Endothelial cell of umbilical vein (primary cell): ENCODE data around the gene CNTFR. TPM values are rescaled to one million over a fixed set of nuclear protein-coding genes. Genes with fewer than 3 reads are reported as not detected.

Experiments
- BruUV-seq: library from RNA; stranded (reverse); fragments of 400-500 nt; replicated peaks from 2 replicates; lab custom pipeline; 2021; lab: Mats Ljungman, UMichigan
- CTCF ChIA-PET: fragments of 300-600, 350-600 bp; sonication (Branson Sonifier 250); formaldehyde crosslinking; loops from one replicate; lab custom pipeline; 2021; ENCODE audit warnings: antibody characterized with exemption, inconsistent platforms; lab: Charles Lee
- POLR2A ChIA-PET: fragments of 300-600, 350-600 bp; sonication (Branson Sonifier 250); formaldehyde crosslinking; loops from one replicate; lab custom pipeline; 2021; ENCODE audit warnings: antibody characterized with exemption, inconsistent platforms; lab: Charles Lee
- DNase-seq: peaks from one replicate; pipeline ENCODE4 v3.0.0-alpha.2; 2011; ENCODE audit warnings: low read depth, low spot score
- FAIRE-seq: peaks from 2 replicates; lab custom pipeline; 2011; peaks lifted over from hg19 to GRCh38; lab: Jason Lieb, UNC
- H2AFZ ChIP-seq: 2 replicates; pipeline ENCODE4 v1.6.0; 2012; ENCODE audit warnings: low read depth, low read length, control low read depth, inconsistent platforms
- H3K27ac ChIP-seq: 2 replicates; pipeline ENCODE4 v1.5.1; 2011; ENCODE audit warnings: low read depth, mild to moderate bottlenecking, control low read depth, low read length, moderate library complexity; ENCODE audit not compliant: insufficient read depth
- H3K27me3 ChIP-seq, 2 experiments: 2 replicates each; pipeline versions ENCODE4 v1.6.0 to v1.6.1; 2011; ENCODE audit warnings: low read length in 2 of 2, mixed read lengths in 1 of 2; ENCODE audit not compliant: control insufficient read depth in 2 of 2, insufficient read depth in 2 of 2
- H3K36me3 ChIP-seq, 2 experiments: 2 replicates in 1 of 2; 3 replicates in 1 of 2; pipeline ENCODE4 v1.5.1; 2011; ENCODE audit warnings: low read length in 2 of 2, mild to moderate bottlenecking in 1 of 2, moderate library complexity in 1 of 2; ENCODE audit not compliant: control insufficient read depth in 2 of 2, insufficient read depth in 2 of 2; ENCODE audit errors: extremely low read depth in 1 of 2
- H3K4me1 ChIP-seq: 3 replicates; pipeline ENCODE4 v1.5.1; 2011; ENCODE audit warnings: mild to moderate bottlenecking, low read length; ENCODE audit not compliant: control insufficient read depth, insufficient read depth; ENCODE audit errors: extremely low read depth
- H3K4me2 ChIP-seq: 2 replicates; pipeline ENCODE4 v1.6.1; 2011; ENCODE audit warnings: low read length, control low read depth, mixed read lengths; ENCODE audit not compliant: insufficient read depth
- H3K4me3 ChIP-seq, 3 experiments: fragments of 200-600 bp in 1 of 3; sonication (generic), shearing (Covaris generic) in 1 of 3; replicated peaks in 1 of 3; 2 replicates each; pipeline ENCODE4 v1.5.1; 2011 to 2016; ENCODE audit warnings: control low read depth in 3 of 3, low read length in 3 of 3, mild to moderate bottlenecking in 2 of 3, inconsistent platforms in 1 of 3, low read depth in 1 of 3, moderate library complexity in 1 of 3; ENCODE audit not compliant: insufficient read depth in 1 of 3
- H3K79me2 ChIP-seq: 2 replicates; pipeline ENCODE4 v1.6.0; 2012; ENCODE audit warnings: low read length, inconsistent platforms; ENCODE audit not compliant: control insufficient read depth, insufficient read depth
- H3K9ac ChIP-seq: replicated peaks from 2 replicates; pipeline ENCODE3; 2011; ENCODE audit warnings: low read length, control low read depth; ENCODE audit not compliant: insufficient read depth; ENCODE audit errors: extremely low read depth
- H3K9me1 ChIP-seq: replicated peaks from 3 replicates; pipeline ENCODE4 v1.6.0; 2011; ENCODE audit warnings: mild to moderate bottlenecking, low read length; ENCODE audit not compliant: control insufficient read depth, insufficient read depth; ENCODE audit errors: extremely low read depth
- H3K9me3 ChIP-seq: replicated peaks from 2 replicates; pipeline ENCODE4 v1.5.1; 2012; ENCODE audit warnings: low read length, inconsistent platforms; ENCODE audit not compliant: control insufficient read depth, insufficient read depth
- H4K20me1 ChIP-seq: replicated peaks from 2 replicates; pipeline ENCODE3; 2011; ENCODE audit warnings: mild to moderate bottlenecking, low read length; ENCODE audit not compliant: control insufficient read depth, insufficient read depth; ENCODE audit errors: extremely low read depth
- CTCF ChIP-seq, 2 donors: IDR thresholded peaks; 1 replicate in 1 of 2; 2 replicates in 1 of 2; pipeline ENCODE4 v1.5.1; 2011; ENCODE audit warnings: low read length in 2 of 2, mild to moderate bottlenecking in 2 of 2, moderate library complexity in 2 of 2, control low read depth in 1 of 2, inconsistent platforms in 1 of 2, low read depth in 1 of 2; ENCODE audit not compliant: insufficient read depth in 1 of 2; ENCODE audit errors: extremely low read depth in 1 of 2
- EZH2 ChIP-seq: IDR thresholded peaks from 2 replicates; pipeline ENCODE4 v1.6.1; 2012; ENCODE audit warnings: borderline replicate concordance, low read depth, mild to moderate bottlenecking, moderate library complexity, low read length, inconsistent platforms; ENCODE audit not compliant: severe bottlenecking
- FOS ChIP-seq: IDR thresholded peaks from 2 replicates; pipeline ENCODE4 v1.6.1; 2011; ENCODE audit warnings: mild to moderate bottlenecking, low read length, moderate library complexity, borderline replicate concordance; ENCODE audit not compliant: insufficient read depth
- GATA2 ChIP-seq: IDR thresholded peaks from 2 replicates; pipeline ENCODE4 v1.7.0; 2011; ENCODE audit warnings: low read depth, mild to moderate bottlenecking, moderate library complexity, mixed read lengths, low read length; ENCODE audit not compliant: insufficient read length, insufficient read depth
- JUN ChIP-seq: IDR thresholded peaks from 2 replicates; pipeline ENCODE4 v1.6.1; 2011; ENCODE audit warnings: borderline replicate concordance, low read depth; ENCODE audit not compliant: insufficient read length, insufficient read depth
- MYC ChIP-seq: IDR thresholded peaks from one replicate; pipeline ENCODE4 v1.6.1; 2011; ENCODE audit warnings: mild to moderate bottlenecking, low read depth, low read length
- POLR2A ChIP-seq: IDR thresholded peaks from 2 replicates; pipeline ENCODE4 v1.6.1; 2012; ENCODE audit warnings: low read depth, mild to moderate bottlenecking, control low read depth, low read length
- POLR2AphosphoS5 ChIP-seq: IDR thresholded peaks from 2 replicates; pipeline ENCODE4 v1.6.1; 2012; ENCODE audit warnings: low read depth, mild to moderate bottlenecking, control low read depth, low read length, moderate library complexity; ENCODE audit not compliant: insufficient read depth
- dilution Hi-C: fragments of 300-500 bp; cut with MboI; formaldehyde crosslinking; loops from one replicate; pipeline ENCODE4 v1.15.0; 2019; ENCODE audit warnings: low sequenced_read_pairs; ENCODE audit not compliant: extremely low pct_ligation_motif_present
- intact Hi-C: fragments of 100-400 bp; cut with micrococcal nuclease; formaldehyde crosslinking; loops from one replicate; pipeline ENCODE4 v1.10.0; 2022
- polyA plus RNA-seq, 4 experiments: library from polyadenylated mRNA; depleted of rRNA in 3 of 4; stranded (reverse) in 3 of 4; unstranded in 1 of 4; fragments of >200 nt; gene quantifications; 2 replicates each; pipeline versions ENCODE4 v1.2.1 to v1.2.3, GENCODE V29; 2011 to 2012; ENCODE audit warnings: missing spikeins in 1 of 4
- total RNA-seq: library from RNA; stranded (reverse); gene quantifications from 2 replicates; pipeline ENCODE4 v1.2.3, GENCODE V29; 2021
- TF ChIP-seq, protein P1 (sequence below): IDR thresholded peaks from 2 replicates; pipeline ENCODE4 v1.6.1; 2011; ENCODE audit not compliant: insufficient read depth, insufficient read length

The CNTFR gene
- total and polyA plus RNA-seq, 2 donors (not counting 3 experiments of a cell fraction or from before 2014, with no cell fraction given) = not detected

- Histone ChIP-seq H3K4me1 (no peaks in the 10 kb centered on the region), H3K9me3 (no peaks in the 10 kb centered on the region), H3K36me3 (no peaks in the 10 kb centered on the region), H3K9ac (no peak overlapping the region), H4K20me1 (no peaks in the 10 kb centered on the region), H3K4me3 (no peak overlapping the region), H3K9me1 (no peaks in the 10 kb centered on the region), H3K27me3 (peaks cover 47% of the 10 kb centered on the region in 2 experiments), H2AFZ (no peak overlapping the region), H3K27ac (no peak overlapping the region), H3K79me2 (no peaks in the 10 kb centered on the region), H3K4me2 (no peak overlapping the region)
- TF ChIP-seq CTCF (IDR thresholded peaks at IDR 0.05; ENCODE audit: extremely low read depth in 1 of 2, insufficient read depth in 1 of 2, low read depth in 1 of 2, low read length in 2 of 2) (no peak), MYC (no peak), EZH2 (no peak), POLR2A (no peak), FOS (no peak), JUN (no peak), POLR2AphosphoS5 (no peak), GATA2 (no peak)
- TF ChIP-seq, protein P1, sequence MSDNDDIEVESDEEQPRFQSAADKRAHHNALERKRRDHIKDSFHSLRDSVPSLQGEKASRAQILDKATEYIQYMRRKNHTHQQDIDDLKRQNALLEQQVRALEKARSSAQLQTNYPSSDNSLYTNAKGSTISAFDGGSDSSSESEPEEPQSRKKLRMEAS = no peak
- POLR2A ChIA-PET = interaction anchor here (0.6 kb wide), 1 partner anchor 53 kb away, joined by 3 read pairs; no protein-coding TSS in a partner anchor
- BruUV-seq = no TSS peak
- CTCF ChIA-PET = interaction anchor here (1.9 to 5.1 kb wide), 4 partner anchors 11 to 190 kb away, joined by 19 to 326 read pairs (median 108); no protein-coding TSS in a partner anchor
- FAIRE-seq (no peak), DNase-seq (no peak)
- intact Hi-C loops (no loop called here), dilution Hi-C loops (no loop called here)
Measured at GRCh38 chr9:34594177-34594576, 4.7 kb upstream of the CNTFR start.
